ENCODE results near the gene EIF4EBP2. TPM values are rescaled to one million over a fixed set of nuclear protein-coding genes. Genes with fewer than 3 reads are reported as not detected.
A peak's percentile ranks its signal among the peaks of the same experiment; 100 is the strongest.

The EIF4EBP2 gene
- total and polyA plus RNA-seq, 2 of the 13 experiments (the other 11 are each of a cell fraction or from before 2014, with no cell fraction given): 16.9 to 22.0 TPM

GRCh38 chr10:70405037-70405824 lies 1.3 kb downstream of the EIF4EBP2 start (continued):
- TF ChIP-seq ZKSCAN8 (CRISPR knock-in tag; IDR thresholded peaks at IDR 0.05; ENCODE audit: borderline replicate concordance): no peak
- TF ChIP-seq ZNF274 (CRISPR knock-in tag; IDR thresholded peaks at IDR 0.05): peak; percentile 6; the same call in 1 of the 2 replicates
- TF ChIP-seq ISX (CRISPR knock-in tag; conservative IDR thresholded peaks at IDR 0.05): no peak
- no peak; the same call in 1 of the 2 replicates for TF ChIP-seq CBX5 (CRISPR knock-in tag; IDR thresholded peaks at IDR 0.05; ENCODE audit: borderline replicate concordance)
- TF ChIP-seq ZFP36L1 (CRISPR knock-in tag; IDR thresholded peaks at IDR 0.05): no peak
- no peak for TF ChIP-seq ZBTB7B (CRISPR knock-in tag; IDR thresholded peaks at IDR 0.05)
- TF ChIP-seq MTA3 (CRISPR knock-in tag; IDR thresholded peaks at IDR 0.05): no peak
- peak; percentile 94 for TF ChIP-seq ZSCAN25 (CRISPR knock-in tag; IDR thresholded peaks at IDR 0.05)
- TF ChIP-seq FOXP1 (IDR thresholded peaks at IDR 0.05): 0 out of 2 replicates have a peak, but pooled peaks have one; percentile 34
- TF ChIP-seq FOXP1 (CRISPR knock-in tag; IDR thresholded peaks at IDR 0.05): peak; percentile 81
- no peak for TF ChIP-seq ZNF225 (CRISPR knock-in tag; IDR thresholded peaks at IDR 0.05)
- no peak for TF ChIP-seq CHD2 (IDR thresholded peaks at IDR 0.05; ENCODE audit: low read depth, low read length)
- TF ChIP-seq PRDM10 (CRISPR knock-in tag; IDR thresholded peaks at IDR 0.05; ENCODE audit: low read depth): no peak
- TF ChIP-seq FOXP4 (CRISPR knock-in tag; IDR thresholded peaks at IDR 0.05): peak; percentile 82
- no peak for TF ChIP-seq ZNF609 (CRISPR knock-in tag; IDR thresholded peaks at IDR 0.05; ENCODE audit: borderline replicate concordance)
- TF ChIP-seq MLXIP (CRISPR knock-in tag; IDR thresholded peaks at IDR 0.05; ENCODE audit: borderline replicate concordance): no peak
